ENCODE results near the gene EFCAB11. TPM values are rescaled to one million over a fixed set of nuclear protein-coding genes. Genes with fewer than 3 reads are reported as not detected.

Gene EFCAB11
- polyA plus RNA-seq, 1 donor (not counting 4 experiments of a cell fraction or from before 2014, with no cell fraction given), result 12.9 TPM

GRCh38 chr14:89953602-89954001 is 928 bp downstream of the EFCAB11 start:
- H3K4me2 ChIP-seq (ENCODE audit: control insufficient read depth, extremely low read depth, insufficient read depth, low read depth, low read length), result peak overlapping the region; percentile 90
- H3K9me3 ChIP-seq (ENCODE audit: control insufficient read depth, low read depth, low read length), result no peaks in the 10 kb centered on the region
- no peak overlapping the region for H3K27ac ChIP-seq (ENCODE audit: control insufficient read depth, insufficient read depth, low read length)
- no peak for DNase-seq (ENCODE audit: low read depth, low spot score)
- FAIRE-seq, result no peak
- H3K36me3 ChIP-seq (ENCODE audit: control insufficient read depth in 2 of 2, extremely low read depth in 1 of 2, insufficient read depth in 2 of 2, low read length in 2 of 2), result peaks cover 5 to 9% of the 10 kb centered on the region in 2 experiments
- H2AFZ ChIP-seq (ENCODE audit: control insufficient read depth, low read length), result no peak overlapping the region
- no peak for TF ChIP-seq EZH2 (IDR thresholded peaks at IDR 0.05; ENCODE audit: low read length)
- no peak for TF ChIP-seq CTCF (optimal IDR thresholded peaks at IDR 0.05 in 1 of 3, IDR thresholded peaks at IDR 0.05 in 1 of 3, conservative IDR thresholded peaks at IDR 0.05 in 1 of 3; ENCODE audit: extremely low read depth in 1 of 3, insufficient read depth in 2 of 3, low read length in 3 of 3)
- no peaks in the 10 kb centered on the region for H3K27me3 ChIP-seq (ENCODE audit: control insufficient read depth, extremely low read depth, insufficient read depth, low read length)
- no peaks in the 10 kb centered on the region for H4K20me1 ChIP-seq (ENCODE audit: control insufficient read depth, extremely low read depth, insufficient read depth, low read length)
- H3K9ac ChIP-seq (ENCODE audit: control insufficient read depth, extremely low read depth, insufficient read depth, low read length), result peak overlapping the region; percentile 88
- peak overlapping the region in 2 of 3 experiments; percentile 76 to 95 for H3K4me3 ChIP-seq (ENCODE audit: control insufficient read depth in 2 of 3, extremely low read depth in 1 of 3, insufficient read depth in 2 of 3, low read depth in 1 of 3, low read length in 3 of 3)
- dilution Hi-C loops (cut with MboI; ENCODE audit: extremely low pct_ligation_motif_present, low sequenced_read_pairs), result no loop called here
- H3K9me1 ChIP-seq (ENCODE audit: control insufficient read depth, extremely low read depth, insufficient read depth, low read length), result no peaks in the 10 kb centered on the region
- H3K4me1 ChIP-seq (ENCODE audit: control insufficient read depth, extremely low read depth, insufficient read depth, low read length), result peaks cover 18% of the 10 kb centered on the region
- H3K79me2 ChIP-seq (ENCODE audit: control insufficient read depth, insufficient read depth, low read length), result peaks cover 18% of the 10 kb centered on the region

DNA sequence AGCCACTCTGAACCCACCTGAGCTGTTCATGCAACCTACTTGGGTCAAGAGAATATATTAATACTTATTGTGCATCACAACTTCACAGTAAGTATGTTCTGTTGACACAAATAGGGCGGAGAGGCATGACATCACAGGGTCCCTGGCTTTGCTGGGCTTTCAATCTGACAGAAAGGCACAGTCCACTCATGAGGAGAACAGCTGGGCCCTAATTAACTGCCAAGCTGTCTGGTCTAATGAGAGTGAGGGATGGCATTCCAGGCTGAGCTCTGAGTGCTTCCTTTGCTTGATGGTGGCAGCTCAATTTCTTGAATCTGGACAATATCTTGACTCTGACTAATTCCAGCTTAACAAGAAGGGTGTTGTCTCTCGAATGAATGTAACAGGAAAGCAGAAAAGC is 2.0 kb downstream of the EFCAB11 start:
- FAIRE-seq, result no peak

More for the DNA sequence above, 2.0 kb downstream of the EFCAB11 start:
- Histone ChIP-seq H4K20me1 (ENCODE audit: control insufficient read depth, extremely low read depth, insufficient read depth, low read length) (no peaks in the 10 kb centered on the region), H3K27me3 (ENCODE audit: control insufficient read depth, extremely low read depth, insufficient read depth, low read length) (no peaks in the 10 kb centered on the region), H3K9me1 (ENCODE audit: control insufficient read depth, extremely low read depth, insufficient read depth, low read length) (no peaks in the 10 kb centered on the region), H3K4me3 (ENCODE audit: control insufficient read depth in 2 of 3, extremely low read depth in 1 of 3, insufficient read depth in 2 of 3, low read depth in 1 of 3, low read length in 3 of 3) (no peak overlapping the region), H2AFZ (ENCODE audit: control insufficient read depth, low read length) (no peak overlapping the region), H3K4me1 (ENCODE audit: control insufficient read depth, extremely low read depth, insufficient read depth, low read length) (peaks cover 15% of the 10 kb centered on the region), H3K4me2 (ENCODE audit: control insufficient read depth, extremely low read depth, insufficient read depth, low read depth, low read length) (no peak overlapping the region), H3K27ac (ENCODE audit: control insufficient read depth, insufficient read depth, low read length) (no peak overlapping the region), H3K9ac (ENCODE audit: control insufficient read depth, extremely low read depth, insufficient read depth, low read length) (no peak overlapping the region), H3K79me2 (ENCODE audit: control insufficient read depth, insufficient read depth, low read length) (peaks cover 8% of the 10 kb centered on the region), H3K36me3 (ENCODE audit: control insufficient read depth in 2 of 2, extremely low read depth in 1 of 2, insufficient read depth in 2 of 2, low read length in 2 of 2) (no peaks in the 10 kb centered on the region), H3K9me3 (ENCODE audit: control insufficient read depth, low read depth, low read length) (no peaks in the 10 kb centered on the region)
- no peak for DNase-seq (ENCODE audit: low read depth, low spot score)
- TF ChIP-seq EZH2 (IDR thresholded peaks at IDR 0.05; ENCODE audit: low read length) (no peak), CTCF (optimal IDR thresholded peaks at IDR 0.05 in 1 of 3, IDR thresholded peaks at IDR 0.05 in 1 of 3, conservative IDR thresholded peaks at IDR 0.05 in 1 of 3; ENCODE audit: extremely low read depth in 1 of 3, insufficient read depth in 2 of 3, low read length in 3 of 3) (no peak)
- dilution Hi-C loops (cut with MboI; ENCODE audit: extremely low pct_ligation_motif_present, low sequenced_read_pairs), result no loop called here
